H1 (cell line): Measurements from ENCODE around the gene ANKRD9. TPM values are rescaled to one million over a fixed set of nuclear protein-coding genes. Genes with fewer than 3 reads are reported as not detected.

Experiments used
- CBX5 ChIP-seq: fragments of 300-800, 300-1000 bp; sonication (generic); IDR thresholded peaks from 2 replicates; pipeline ENCODE4 v1.7.1; 2016; ENCODE audit warnings: antibody characterized with exemption, low read length, low read depth
- CHD1 ChIP-seq: IDR thresholded peaks from 2 replicates; pipeline ENCODE4 v1.6.1; 2012; ENCODE audit warnings: low read depth, low read length, improper control_type of control experiment
- CTCF ChIP-seq, 3 experiments: IDR thresholded peaks; 1 replicate in 2 of 3; 2 replicates in 1 of 3; pipeline versions ENCODE4 v1.5.1 to v1.6.1; 2011; ENCODE audit warnings: low read length in 3 of 3, mild to moderate bottlenecking in 3 of 3, inconsistent platforms in 2 of 3, low read depth in 1 of 3, moderate library complexity in 1 of 3; ENCODE audit not compliant: insufficient read depth in 1 of 3; ENCODE audit errors: control extremely low read depth in 1 of 3
- EGR1 ChIP-seq: IDR thresholded peaks from 2 replicates; pipeline ENCODE4 v1.6.1; 2011; ENCODE audit warnings: low read depth, low read length, borderline replicate concordance
- HDAC2 ChIP-seq, 2 experiments: fragments of 300-600 bp in 1 of 2; sonication (generic) in 1 of 2; IDR thresholded peaks; 2 replicates each; pipeline ENCODE4 v1.6.1; 2011 to 2012; ENCODE audit warnings: low read depth in 2 of 2, low read length in 2 of 2, mild to moderate bottlenecking in 2 of 2, moderate library complexity in 2 of 2, borderline replicate concordance in 1 of 2, inconsistent platforms in 1 of 2
- HDAC6 ChIP-seq: IDR thresholded peaks from one replicate; pipeline ENCODE4 v1.7.1; 2012; ENCODE audit warnings: low read depth, mild to moderate bottlenecking, inconsistent platforms, low read length, moderate library complexity
- NRF1 ChIP-seq: IDR thresholded peaks from 2 replicates; pipeline ENCODE4 v1.6.1; 2011; ENCODE audit warnings: mild to moderate bottlenecking, low read depth, low read length, improper control_type of control experiment
- RBBP5 ChIP-seq: IDR thresholded peaks from 2 replicates; pipeline ENCODE4 v1.7.1; 2012; ENCODE audit warnings: low read depth, mild to moderate bottlenecking, inconsistent platforms, low read length, moderate library complexity, borderline replicate concordance
- SIRT6 ChIP-seq: IDR thresholded peaks from one replicate; pipeline ENCODE4 v1.7.1; 2012; ENCODE audit warnings: low read length, inconsistent platforms
- SIX5 ChIP-seq: IDR thresholded peaks from 2 replicates; pipeline ENCODE4 v1.6.1; 2011; ENCODE audit warnings: mild to moderate bottlenecking, low read depth, low read length
- SP4 ChIP-seq: IDR thresholded peaks from 2 replicates; pipeline ENCODE4 v1.6.1; 2012; ENCODE audit warnings: low read length, inconsistent platforms
- TAF1 ChIP-seq: IDR thresholded peaks from 2 replicates; pipeline ENCODE4 v1.6.1; 2011; ENCODE audit warnings: mild to moderate bottlenecking, low read depth, low read length
- TAF7 ChIP-seq: optimal IDR thresholded peaks from 2 replicates; pipeline ENCODE3; 2011; ENCODE audit warnings: low read depth, mild to moderate bottlenecking, inconsistent platforms, low read length, moderate library complexity, borderline replicate concordance
- TEAD4 ChIP-seq: IDR thresholded peaks from 2 replicates; pipeline ENCODE4 v1.6.1; 2012; ENCODE audit warnings: low read depth, low read length, inconsistent platforms, mixed read lengths
- YY1 ChIP-seq: IDR thresholded peaks from 2 replicates; pipeline ENCODE4 v1.6.1; 2011; ENCODE audit warnings: low read depth, mild to moderate bottlenecking, low read length
- polyA plus RNA-seq, 7 experiments: library from polyadenylated mRNA; depleted of rRNA in 3 of 7; stranded (reverse) in 5 of 7; unstranded in 2 of 7; fragments of >200 nt in 5 of 7; fragments of 200-250 nt in 2 of 7; gene quantifications; 1 replicate in 5 of 7; 2 replicates in 1 of 7; 4 replicates in 1 of 7; pipeline versions ENCODE4 v1.2.1 to v1.2.3, GENCODE V29; 2011 to 2013; ENCODE audit warnings: missing spikeins in 2 of 7, mixed read lengths in 2 of 7
- total RNA-seq: library from RNA; stranded (reverse); fragmentation: NEBNext Ultra II Directional; extraction: Animal tissue kit (Norgen Biotek cat#: 25700); gene quantifications from 2 replicates; pipeline ENCODE4 v1.2.1, GENCODE V29; 2021

ANKRD9 gene
- total and polyA plus RNA-seq, 2 of the 8 experiments (the other 6 are each of a cell fraction or from before 2014, with no cell fraction given), result 37.0 to 41.8 TPM

GRCh38 chr14:102516531-102517391 is 7.2 kb upstream of the ANKRD9 start (continued):
- peak; percentile 10; the same call in 1 of the 2 replicates for TF ChIP-seq NRF1
- TF ChIP-seq TAF1, result 0 out of 2 replicates have a peak, but pooled peaks have one; percentile 39
- TF ChIP-seq YY1, result 0 out of 2 replicates have a peak, but pooled peaks have one; percentile 10
- TF ChIP-seq SIRT6, result no peak
- peak; percentile 83 for TF ChIP-seq EGR1
- TF ChIP-seq HDAC2 (IDR thresholded peaks at IDR 0.05; ENCODE audit: borderline replicate concordance in 1 of 2, low read depth in 2 of 2, low read length in 2 of 2), result 0 out of 4 replicates have a peak, but pooled peaks of 1 of the 2 experiments have one; percentile 16
- TF ChIP-seq HDAC6, result no peak
- TF ChIP-seq CTCF (IDR thresholded peaks at IDR 0.05; ENCODE audit: control extremely low read depth in 1 of 3, insufficient read depth in 1 of 3, low read depth in 1 of 3, low read length in 3 of 3), result peak in 2 of 3 experiments; percentile 81 to 90; a peak in 3 of 4 replicates
- no peak; the same call in 1 of the 2 replicates for TF ChIP-seq TEAD4
- TF ChIP-seq RBBP5, result peak; percentile 50; the same call in 1 of the 2 replicates
- no peak for TF ChIP-seq SIX5
- TF ChIP-seq CBX5, result no peak
- no peak for TF ChIP-seq SP4
- TF ChIP-seq TAF7, result no peak
- no peak for TF ChIP-seq CHD1
- TF ChIP-seq, all 59 proteins: peak for 17
